ENCODE measurements around the gene PTPRU.

DNA sequence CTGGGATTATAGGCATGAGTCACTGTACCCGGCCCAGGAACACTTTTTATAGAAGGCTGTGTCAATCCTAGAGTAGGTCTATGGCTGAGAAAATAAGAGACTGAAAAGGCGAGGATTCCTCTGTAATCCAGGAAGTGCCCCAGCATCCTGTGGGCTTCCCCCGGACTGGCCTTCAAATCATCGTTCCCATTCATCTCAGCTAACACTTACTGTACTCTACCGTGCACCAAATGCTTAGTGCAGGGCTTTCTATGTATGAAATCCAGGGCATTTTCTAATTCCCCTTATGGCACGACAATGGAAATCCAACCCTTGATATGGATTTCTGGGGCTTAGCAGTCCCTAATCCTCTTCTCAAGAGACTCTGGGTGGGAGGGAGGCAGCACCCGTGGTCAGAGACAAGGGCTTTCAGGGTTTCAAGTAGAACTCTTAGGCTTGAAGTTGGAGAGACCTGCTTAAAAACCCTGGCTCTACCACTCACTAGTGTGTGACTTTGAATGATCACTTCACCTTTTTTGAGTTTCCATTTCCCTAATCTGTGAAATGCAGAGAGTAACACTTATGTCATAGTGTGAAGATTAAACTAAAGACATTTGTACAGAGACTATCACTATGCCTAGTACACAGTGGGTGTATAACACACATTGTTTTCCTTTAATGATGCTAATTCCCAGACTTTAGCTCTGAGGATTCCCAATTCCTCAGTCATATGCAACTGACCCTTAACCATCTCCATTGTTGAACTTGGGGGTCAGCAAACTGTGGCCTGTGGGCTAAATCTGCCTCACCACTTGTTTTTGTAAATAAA lies 25.8 kb upstream of the PTPRU start:
- TF ChIP-seq, protein P1, sequence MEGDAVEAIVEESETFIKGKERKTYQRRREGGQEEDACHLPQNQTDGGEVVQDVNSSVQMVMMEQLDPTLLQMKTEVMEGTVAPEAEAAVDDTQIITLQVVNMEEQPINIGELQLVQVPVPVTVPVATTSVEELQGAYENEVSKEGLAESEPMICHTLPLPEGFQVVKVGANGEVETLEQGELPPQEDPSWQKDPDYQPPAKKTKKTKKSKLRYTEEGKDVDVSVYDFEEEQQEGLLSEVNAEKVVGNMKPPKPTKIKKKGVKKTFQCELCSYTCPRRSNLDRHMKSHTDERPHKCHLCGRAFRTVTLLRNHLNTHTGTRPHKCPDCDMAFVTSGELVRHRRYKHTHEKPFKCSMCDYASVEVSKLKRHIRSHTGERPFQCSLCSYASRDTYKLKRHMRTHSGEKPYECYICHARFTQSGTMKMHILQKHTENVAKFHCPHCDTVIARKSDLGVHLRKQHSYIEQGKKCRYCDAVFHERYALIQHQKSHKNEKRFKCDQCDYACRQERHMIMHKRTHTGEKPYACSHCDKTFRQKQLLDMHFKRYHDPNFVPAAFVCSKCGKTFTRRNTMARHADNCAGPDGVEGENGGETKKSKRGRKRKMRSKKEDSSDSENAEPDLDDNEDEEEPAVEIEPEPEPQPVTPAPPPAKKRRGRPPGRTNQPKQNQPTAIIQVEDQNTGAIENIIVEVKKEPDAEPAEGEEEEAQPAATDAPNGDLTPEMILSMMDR (IDR thresholded peaks at IDR 0.05), result no peak
- TF ChIP-seq SIN3A (IDR thresholded peaks at IDR 0.05; ENCODE audit: borderline replicate concordance, insufficient read depth, low read depth, low read length) (no peak), POLR2AphosphoS5 (IDR thresholded peaks at IDR 0.05; ENCODE audit: low read depth, low read length) (no peak), TCF7L2 (IDR thresholded peaks at IDR 0.05; ENCODE audit: low read depth, low read length) (no peak)
- TF ChIP-seq, protein P2, sequence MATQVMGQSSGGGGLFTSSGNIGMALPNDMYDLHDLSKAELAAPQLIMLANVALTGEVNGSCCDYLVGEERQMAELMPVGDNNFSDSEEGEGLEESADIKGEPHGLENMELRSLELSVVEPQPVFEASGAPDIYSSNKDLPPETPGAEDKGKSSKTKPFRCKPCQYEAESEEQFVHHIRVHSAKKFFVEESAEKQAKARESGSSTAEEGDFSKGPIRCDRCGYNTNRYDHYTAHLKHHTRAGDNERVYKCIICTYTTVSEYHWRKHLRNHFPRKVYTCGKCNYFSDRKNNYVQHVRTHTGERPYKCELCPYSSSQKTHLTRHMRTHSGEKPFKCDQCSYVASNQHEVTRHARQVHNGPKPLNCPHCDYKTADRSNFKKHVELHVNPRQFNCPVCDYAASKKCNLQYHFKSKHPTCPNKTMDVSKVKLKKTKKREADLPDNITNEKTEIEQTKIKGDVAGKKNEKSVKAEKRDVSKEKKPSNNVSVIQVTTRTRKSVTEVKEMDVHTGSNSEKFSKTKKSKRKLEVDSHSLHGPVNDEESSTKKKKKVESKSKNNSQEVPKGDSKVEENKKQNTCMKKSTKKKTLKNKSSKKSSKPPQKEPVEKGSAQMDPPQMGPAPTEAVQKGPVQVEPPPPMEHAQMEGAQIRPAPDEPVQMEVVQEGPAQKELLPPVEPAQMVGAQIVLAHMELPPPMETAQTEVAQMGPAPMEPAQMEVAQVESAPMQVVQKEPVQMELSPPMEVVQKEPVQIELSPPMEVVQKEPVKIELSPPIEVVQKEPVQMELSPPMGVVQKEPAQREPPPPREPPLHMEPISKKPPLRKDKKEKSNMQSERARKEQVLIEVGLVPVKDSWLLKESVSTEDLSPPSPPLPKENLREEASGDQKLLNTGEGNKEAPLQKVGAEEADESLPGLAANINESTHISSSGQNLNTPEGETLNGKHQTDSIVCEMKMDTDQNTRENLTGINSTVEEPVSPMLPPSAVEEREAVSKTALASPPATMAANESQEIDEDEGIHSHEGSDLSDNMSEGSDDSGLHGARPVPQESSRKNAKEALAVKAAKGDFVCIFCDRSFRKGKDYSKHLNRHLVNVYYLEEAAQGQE (IDR thresholded peaks at IDR 0.05; ENCODE audit: insufficient read depth in 1 of 2, low read depth in 2 of 2, low read length in 1 of 2), result no peak
